Fibroblast of villous mesenchyme (primary cell): ENCODE measurements around the gene SLC27A6. TPM values are rescaled to one million over a fixed set of nuclear protein-coding genes. Genes with fewer than 3 reads are reported as not detected.

Experiments
- DNase-seq: peaks from one replicate; pipeline ENCODE4 v3.0.0-alpha.2; 2010; ENCODE audit warnings: low read depth
- H3K4me3 ChIP-seq: 2 replicates; pipeline ENCODE4 v1.5.1; 2011; ENCODE audit warnings: low read depth, mild to moderate bottlenecking, low read length
- total RNA-seq: library from RNA; depleted of rRNA; stranded (reverse); fragments of >200 nt; gene quantifications from 2 replicates; pipeline ENCODE4 v1.2.3, GENCODE V29; 2012
- TF ChIP-seq, protein P1 (sequence below): IDR thresholded peaks from 2 replicates; pipeline ENCODE4 v1.5.1; 2012; ENCODE audit warnings: low read depth, mild to moderate bottlenecking, low read length; ENCODE audit not compliant: insufficient read depth

The SLC27A6 gene
- total RNA-seq, 1 donor = under 0.01 TPM

DNA sequence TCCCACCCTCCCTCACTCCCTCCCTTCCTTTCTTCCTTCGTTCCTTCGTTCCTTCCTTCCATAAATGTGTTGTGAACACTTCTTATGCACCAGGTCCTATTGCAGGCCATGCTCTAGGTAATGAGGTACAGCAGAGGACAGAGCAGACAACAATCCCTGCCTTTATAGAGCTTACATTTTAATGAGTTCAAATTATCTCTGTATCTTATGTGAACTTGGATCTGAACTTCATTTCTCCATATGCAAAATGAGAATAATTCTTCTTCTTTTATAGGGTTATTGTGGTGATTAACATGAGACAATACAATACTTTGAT is 37.2 kb downstream of the SLC27A6 start:
- H3K4me3 ChIP-seq = no peak overlapping the region
- no peak for DNase-seq
- TF ChIP-seq, protein P1, sequence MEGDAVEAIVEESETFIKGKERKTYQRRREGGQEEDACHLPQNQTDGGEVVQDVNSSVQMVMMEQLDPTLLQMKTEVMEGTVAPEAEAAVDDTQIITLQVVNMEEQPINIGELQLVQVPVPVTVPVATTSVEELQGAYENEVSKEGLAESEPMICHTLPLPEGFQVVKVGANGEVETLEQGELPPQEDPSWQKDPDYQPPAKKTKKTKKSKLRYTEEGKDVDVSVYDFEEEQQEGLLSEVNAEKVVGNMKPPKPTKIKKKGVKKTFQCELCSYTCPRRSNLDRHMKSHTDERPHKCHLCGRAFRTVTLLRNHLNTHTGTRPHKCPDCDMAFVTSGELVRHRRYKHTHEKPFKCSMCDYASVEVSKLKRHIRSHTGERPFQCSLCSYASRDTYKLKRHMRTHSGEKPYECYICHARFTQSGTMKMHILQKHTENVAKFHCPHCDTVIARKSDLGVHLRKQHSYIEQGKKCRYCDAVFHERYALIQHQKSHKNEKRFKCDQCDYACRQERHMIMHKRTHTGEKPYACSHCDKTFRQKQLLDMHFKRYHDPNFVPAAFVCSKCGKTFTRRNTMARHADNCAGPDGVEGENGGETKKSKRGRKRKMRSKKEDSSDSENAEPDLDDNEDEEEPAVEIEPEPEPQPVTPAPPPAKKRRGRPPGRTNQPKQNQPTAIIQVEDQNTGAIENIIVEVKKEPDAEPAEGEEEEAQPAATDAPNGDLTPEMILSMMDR = no peak

DNA sequence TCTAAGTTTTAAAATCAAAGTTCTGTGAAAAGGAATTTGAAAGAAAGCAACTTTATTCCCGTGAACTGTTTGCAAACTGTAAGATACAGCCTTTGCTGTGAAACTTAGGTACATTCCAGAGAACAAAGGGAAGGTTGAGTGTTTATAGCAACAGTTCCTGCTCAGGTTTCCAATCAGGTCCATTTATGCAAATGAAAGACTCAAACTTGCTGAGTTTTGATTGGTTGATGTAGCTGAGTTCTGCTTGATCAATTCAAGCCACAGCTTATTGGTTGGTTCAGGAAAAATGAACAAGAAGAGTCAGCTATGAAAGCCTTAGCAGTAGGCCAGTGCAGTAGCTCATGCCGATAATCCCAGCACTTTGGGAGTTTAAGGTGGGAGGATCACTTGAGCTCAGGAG is 37.9 kb downstream of the SLC27A6 start:
- DNase-seq = no peak
- TF ChIP-seq, protein P1 = no peak
- H3K4me3 ChIP-seq = no peak overlapping the region

DNA sequence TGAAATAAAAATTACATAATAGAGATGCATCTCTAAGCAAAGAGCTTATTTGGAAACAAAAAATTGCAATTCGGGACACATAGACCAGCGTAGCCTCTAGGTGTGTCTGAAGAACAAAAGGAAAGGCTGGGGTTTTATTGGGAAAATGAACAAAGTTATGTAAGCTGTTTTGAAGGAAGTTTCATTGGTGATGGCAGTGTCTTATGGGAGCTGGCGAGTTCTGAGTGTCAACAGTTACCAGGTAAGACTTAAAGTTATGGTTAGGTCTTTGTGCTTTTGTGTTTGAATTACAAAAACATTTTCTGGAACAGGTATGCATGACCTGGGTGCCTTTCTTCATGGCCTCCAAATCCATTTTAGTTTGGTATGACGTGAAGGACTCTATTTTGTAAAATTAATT is 48.9 kb downstream of the SLC27A6 start:
- no peak overlapping the region for H3K4me3 ChIP-seq
- DNase-seq = no peak
- TF ChIP-seq, protein P1 = no peak

DNA sequence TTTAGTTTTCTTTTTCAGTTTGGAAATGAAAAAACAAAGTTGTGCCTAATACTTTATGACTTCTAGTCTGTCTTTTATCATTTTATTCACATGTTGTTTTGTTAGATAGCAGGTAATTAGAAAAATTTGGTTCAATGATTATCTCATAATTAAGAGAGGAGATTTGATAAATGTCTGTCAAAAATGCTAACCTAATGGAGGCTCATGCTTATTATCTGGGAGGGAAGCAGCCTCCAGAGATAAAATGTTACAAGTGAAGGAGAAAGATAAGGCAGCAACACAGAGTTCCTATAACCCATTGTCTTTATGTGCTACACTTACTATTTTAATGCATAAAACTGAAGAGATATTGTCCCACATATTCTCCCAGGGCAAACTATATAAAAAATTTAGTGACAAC is 53.5 kb downstream of the SLC27A6 start:
- DNase-seq = no peak
- TF ChIP-seq, protein P1 = no peak
- no peak overlapping the region for H3K4me3 ChIP-seq

DNA sequence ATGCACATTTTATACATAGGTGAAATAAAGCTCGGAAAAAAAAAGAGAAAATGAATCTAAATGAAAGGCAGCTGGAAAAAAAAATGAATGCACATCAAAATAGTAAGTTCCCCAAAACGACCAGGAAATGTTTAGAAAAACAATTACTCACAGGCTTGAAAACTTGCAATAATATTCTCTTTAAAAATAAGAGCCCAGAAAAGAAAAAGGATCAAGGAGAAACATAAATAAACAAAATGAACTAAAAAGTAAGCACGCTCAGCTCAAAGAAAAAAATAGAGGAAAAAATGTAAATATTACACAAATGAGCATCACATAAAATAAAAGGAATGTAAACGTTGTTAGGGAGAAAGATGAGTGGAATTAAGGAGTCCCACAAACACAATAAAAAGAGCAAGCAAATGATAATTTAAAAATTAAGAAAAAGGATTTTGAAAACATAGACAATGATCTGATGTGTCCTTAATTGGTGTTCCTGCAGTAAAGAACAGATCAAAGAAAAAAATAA is 54.2 kb downstream of the SLC27A6 start:
- TF ChIP-seq, protein P1 = no peak
- no peak overlapping the region for H3K4me3 ChIP-seq
- DNase-seq = peak; percentile 56

DNA sequence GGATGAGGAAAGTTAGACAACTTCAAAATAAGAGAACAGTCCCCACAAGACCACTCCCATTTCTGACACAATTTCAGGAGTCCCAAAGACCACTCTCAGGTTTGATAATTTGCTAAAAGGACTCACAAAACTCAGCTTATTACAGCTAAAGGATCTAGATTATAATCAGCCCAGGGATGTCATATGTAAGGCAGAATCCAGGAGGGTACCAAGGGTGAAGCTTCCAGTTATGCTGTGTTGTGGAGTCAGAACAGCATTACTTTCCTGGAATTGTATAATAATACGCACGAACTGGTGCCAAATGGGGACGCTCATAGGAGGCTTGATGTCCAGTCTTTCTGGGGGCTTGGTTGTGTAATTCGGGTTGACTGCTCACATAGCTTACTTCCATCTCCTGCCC is 55.4 kb downstream of the SLC27A6 start:
- TF ChIP-seq, protein P1 = no peak
- no peak overlapping the region for H3K4me3 ChIP-seq
- no peak for DNase-seq

DNA sequence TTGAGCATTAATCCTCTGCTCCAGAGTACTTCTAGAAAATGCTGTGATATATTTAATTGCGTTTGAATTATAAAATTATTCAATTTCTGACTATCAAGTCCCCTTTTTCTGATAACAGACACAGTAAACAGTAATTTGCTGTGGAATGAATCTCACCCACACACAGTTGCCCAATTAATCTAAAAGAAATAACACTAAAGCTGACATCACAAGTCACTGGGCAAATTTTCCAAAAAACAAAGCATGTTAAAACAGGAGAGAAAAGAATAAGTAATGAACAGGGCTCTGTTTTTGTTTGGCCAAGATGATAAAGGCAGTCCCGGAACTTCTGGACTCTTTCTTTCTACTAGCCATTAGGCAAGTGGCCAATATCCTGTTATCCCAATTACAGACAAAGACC is 56.5 kb downstream of the SLC27A6 start:
- DNase-seq = no peak
- TF ChIP-seq, protein P1 = no peak
- H3K4me3 ChIP-seq = no peak overlapping the region
